HG03442 (cell line): ENCODE results near the gene IGFBP1.
"Not testable (repeated sequence)": the region's sequence is repeated elsewhere in the genome, so short reads cannot be mapped to it uniquely, and the experiment has no call there.

ENCODE experiments used
- ATAC-seq: cut with Tn5 transposase; IDR thresholded peaks from one replicate; pipeline ENCODE4 v1.9.1; 2021; ENCODE audit warnings: mild to moderate bottlenecking, moderate library complexity; ENCODE audit not compliant: unreplicated experiment

IGFBP1 gene

GRCh38 chr7:45888185-45888992, at the start of gene IGFBP1:
Gene IGFBP1, plus strand, starts transcription at chr7:45888488. Its CDS starts 165 bp downstream, at chr7:45888653.
- no peak for ATAC-seq

- not testable (repeated sequence) for ATAC-seq
These were observed 49.4 kb upstream of the IGFBP1 start for GRCh38 chr7:45838852-45839251.

GRCh38 chr7:45841926-45842717, 46.2 kb upstream of the IGFBP1 start:
- not testable (repeated sequence) for ATAC-seq

GRCh38 chr7:45846536-45846935, 41.8 kb upstream of the IGFBP1 start:
- not testable (repeated sequence) for ATAC-seq

DNA sequence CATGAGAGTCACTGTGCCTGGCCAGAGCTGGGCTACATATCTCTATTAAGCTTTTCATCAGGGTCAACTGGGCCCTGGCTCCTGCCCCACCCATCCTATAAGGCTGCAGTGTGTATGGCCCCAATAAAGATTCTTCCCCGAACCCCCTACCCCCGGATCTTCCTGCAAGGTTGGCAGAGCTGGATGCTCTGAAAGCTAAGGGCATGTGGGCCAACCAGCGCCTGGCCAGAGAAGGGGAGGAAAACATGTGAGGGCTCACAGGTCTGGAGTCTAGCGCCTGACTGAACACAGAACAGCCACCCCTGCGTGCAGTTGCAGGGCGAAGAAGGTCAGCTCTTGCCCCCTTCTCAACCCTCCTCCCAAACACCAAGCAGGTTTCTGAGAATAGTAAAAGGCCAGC, 39.6 kb upstream of the IGFBP1 start:
- ATAC-seq = not testable (repeated sequence)

GRCh38 chr7:45852984-45853383, 35.3 kb upstream of the IGFBP1 start:
- ATAC-seq = not testable (repeated sequence)

DNA sequence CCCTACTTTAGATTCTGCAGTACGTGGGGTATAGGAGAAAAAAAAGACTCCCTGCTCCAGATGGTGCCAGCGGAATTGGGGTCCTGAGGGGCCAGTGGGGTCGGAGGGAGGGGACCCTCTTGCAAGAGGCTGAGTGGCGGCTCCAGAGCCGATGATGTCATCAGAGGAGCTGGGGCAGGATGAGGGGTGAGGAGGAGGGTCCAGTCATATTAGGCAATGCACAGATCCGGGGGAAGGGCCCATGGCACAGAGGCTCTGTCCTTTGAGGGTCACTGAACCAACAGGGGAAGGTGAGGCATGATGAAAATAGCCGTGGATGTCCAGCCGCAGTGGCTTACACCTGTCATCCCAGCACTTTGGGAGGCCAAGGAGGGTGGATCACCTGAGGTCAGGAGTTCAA, 34.8 kb upstream of the IGFBP1 start:
- not testable (repeated sequence) for ATAC-seq

GRCh38 chr7:45855680-45856079, 32.6 kb upstream of the IGFBP1 start:
- ATAC-seq = not testable (repeated sequence)

DNA sequence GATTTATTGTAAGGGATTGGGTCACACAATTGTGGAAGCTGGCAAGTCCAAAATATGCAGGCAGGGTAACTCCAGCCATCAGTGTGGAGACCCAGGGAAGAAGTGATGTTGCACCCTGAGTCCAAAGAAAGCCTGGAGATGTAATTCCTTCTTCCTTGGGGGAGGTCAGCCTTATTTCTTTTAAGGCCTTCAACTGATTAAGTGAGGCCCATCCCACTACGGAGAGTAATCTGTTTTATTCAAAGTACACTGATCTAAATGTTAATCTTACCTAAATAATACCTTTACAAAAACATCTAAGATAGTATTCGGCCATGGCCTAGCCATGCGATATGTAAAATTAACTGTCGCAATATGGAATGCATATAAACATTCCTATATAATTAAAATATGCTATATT, 31.4 kb upstream of the IGFBP1 start:
- ATAC-seq = not testable (repeated sequence)

DNA sequence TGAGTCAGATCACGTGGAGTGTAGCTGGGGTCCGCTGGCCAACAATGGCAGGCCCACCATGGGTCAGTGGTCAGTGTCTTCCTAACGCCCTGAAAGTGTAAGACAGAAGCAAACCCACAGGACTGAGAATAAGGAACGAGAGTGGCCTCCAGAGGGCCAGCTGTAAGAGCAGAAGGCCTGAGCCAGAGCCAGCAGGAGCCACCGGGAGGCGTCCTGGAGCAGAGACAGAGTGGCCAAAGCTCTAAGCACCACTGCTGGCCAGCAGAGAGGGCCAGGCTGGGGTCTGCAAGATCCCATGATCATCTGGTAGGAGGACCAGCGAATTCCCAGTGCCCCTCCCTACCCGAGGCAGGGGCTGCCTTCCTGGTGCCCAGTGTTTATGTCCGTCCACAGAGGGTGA, 24.6 kb upstream of the IGFBP1 start:
- no peak for ATAC-seq

DNA sequence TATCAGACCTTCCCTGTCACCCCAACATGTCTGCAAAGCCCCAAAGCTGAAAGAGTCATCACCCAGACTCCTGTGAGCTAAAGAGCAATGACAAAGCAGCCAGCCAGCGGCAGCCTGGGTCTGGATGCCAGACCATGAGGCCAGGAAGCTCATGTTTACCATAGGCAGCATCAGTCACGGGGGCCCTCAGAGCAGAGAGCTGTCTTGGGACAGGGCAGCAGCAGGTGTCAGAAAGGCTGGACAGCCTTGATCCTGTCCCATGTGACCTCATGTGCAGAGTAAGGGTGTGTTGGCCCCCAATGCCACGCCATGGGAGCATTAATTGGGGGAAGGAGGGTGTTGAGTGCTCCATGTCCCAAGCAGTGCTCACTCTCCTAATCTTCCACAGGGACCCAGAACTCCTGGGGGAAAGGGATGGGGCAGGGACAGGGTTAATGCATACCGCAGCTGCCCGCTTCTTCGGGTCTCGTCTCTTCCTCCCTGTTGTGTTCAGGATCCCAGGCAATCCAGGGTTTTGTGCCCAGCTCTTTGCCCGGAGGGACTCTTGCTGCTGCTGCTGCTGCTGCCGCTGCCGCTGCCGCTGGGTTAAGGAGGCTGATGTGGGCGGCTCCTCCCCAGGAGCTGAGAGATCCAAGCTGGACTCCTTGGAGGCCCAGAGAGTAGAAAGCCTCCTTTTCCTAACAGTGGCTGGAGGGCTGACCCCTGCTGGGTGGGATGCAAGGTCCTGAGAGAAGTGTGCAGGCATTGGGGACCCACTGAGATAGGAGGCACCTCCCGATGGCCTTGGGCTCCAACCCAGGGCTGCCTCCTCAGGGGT, 22.5 kb upstream of the IGFBP1 start:
- ATAC-seq = no peak

DNA sequence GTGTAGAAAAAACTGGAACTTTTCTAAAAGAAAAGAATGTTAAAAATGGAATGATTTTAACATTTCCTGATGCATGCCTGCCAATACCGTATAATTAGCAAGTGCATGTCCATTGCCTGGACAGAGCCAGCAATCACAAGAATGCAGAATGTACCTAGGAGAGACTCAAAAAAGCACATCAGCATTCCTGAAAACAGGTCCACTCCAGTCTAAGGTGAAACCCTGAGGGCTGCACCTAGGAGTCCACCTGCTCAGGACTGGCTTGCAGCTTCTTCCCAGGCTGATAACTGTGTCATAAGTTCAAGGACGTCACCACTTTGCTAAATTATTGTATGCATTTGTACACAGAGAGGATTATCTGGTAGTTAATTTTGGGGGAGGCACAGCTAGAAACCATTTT, 20.8 kb upstream of the IGFBP1 start:
- ATAC-seq = no peak

DNA sequence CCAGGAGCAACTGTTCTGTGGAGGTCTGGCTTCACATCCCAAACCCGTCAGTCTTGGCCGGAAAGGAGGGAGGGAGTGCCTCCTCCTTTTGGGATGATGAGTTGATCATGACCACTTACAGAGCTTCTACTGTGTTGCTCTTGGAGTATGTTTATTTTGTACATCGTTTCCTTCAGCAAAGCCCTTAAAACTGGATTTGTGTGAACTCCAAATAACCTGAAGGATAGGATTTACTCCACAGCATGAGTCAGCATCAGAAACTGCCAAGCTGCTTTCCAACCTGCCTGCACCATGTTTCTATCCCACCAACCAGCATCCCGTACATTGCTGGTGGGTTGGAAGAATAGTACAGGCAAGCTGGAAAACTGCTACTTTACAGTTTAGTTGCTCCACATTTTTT, 18.9 kb upstream of the IGFBP1 start:
- no peak for ATAC-seq

DNA sequence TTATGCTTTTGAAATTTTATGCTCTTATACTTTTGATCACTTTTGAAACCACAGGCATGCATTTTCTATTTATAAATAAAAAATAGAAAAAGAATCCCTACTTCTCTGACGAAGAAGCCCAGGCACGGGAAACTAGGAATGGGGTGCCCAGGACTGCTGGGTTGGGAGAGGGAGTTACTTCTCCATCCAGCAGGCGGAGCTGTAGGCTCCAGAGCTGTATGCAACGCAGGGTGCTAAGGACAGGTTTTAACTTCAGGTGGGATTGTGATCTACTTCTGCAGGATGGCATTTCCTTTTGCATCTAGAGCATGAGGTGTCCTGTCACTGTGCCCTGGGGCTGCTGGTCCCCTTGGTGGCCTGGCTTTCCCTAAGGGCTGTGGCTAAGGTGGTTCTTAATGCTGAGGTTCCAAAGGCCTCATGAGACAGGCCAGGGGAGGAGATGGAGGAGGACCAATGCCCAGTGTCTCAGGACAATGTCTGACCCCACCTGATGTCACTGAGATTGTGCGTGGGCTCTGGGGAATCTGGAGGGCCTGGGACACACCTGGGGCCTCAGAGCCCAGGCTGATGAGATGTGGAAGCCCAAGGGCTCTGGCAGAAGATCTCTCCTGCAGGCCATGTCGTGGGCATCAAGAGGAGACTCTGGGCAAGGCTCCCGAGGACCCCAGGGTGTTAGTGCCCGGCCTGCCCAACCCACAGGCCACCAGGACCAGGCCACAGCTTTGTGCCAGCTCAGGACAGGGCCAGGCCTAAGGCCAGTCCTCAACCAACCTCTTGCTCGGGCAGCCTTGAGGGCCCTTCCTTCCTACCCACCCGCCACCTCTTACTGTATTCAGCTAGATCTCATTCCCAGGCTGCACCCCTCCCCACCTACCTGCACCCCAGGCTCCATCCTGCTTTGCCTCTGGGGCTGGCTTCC, 15.9 kb upstream of the IGFBP1 start:
- ATAC-seq = no peak

GRCh38 chr7:45873035-45873354, 15.3 kb upstream of the IGFBP1 start, which contains the start of gene CCDC201:
Gene CCDC201, minus strand, starts transcription at chr7:45873082. Its CDS starts 75 bp downstream, at chr7:45873007.
- ATAC-seq = no peak

DNA sequence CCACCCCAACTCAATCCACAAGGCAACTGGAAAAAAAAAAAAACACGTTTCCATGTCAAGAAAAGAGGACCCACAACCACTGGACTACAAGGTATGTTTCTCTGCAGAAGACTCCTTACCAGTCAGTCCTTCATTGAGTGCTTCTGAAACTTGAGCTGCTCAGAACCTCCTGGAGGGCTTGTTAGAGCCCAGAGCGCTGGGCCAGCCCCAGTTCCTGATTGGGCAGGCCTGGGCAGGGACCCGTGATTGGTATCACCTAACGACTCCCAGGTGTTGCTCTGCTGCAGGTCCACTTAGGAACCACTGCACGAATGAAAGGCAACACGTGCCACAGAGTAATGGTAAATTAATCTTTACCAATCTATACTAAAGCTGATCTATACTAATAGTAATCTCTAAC, 14.9 kb upstream of the IGFBP1 start:
- ATAC-seq = no peak

- ATAC-seq = no peak
These were observed 13.7 kb upstream of the IGFBP1 start for GRCh38 chr7:45874408-45875131.

GRCh38 chr7:45876519-45876918, 11.8 kb upstream of the IGFBP1 start:
- no peak for ATAC-seq

- no peak for ATAC-seq
These were observed 9.7 kb upstream of the IGFBP1 start for GRCh38 chr7:45878457-45879144.
